ENCODE results near the gene NEK10.

DNA sequence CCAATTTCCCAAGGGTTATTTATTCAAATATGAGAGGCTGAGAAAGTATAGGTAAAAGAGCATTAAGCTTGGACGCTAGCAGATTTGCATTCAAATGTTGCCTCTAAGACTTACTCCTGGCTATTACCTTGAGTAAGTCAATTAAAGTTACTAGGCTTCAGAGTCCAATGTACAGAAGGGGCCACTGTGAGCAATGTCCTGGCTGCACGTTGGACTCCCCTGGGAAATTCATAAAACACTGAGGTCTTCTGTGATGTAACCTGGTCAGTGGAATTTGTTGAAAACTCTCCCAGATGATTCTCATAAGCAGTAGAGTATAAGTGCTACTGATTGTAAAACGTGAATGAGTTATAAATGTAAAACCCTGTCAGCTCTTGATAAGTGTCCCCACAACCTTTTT lies 295.3 kb downstream of the NEK10 start:
- TF ChIP-seq, protein P1, sequence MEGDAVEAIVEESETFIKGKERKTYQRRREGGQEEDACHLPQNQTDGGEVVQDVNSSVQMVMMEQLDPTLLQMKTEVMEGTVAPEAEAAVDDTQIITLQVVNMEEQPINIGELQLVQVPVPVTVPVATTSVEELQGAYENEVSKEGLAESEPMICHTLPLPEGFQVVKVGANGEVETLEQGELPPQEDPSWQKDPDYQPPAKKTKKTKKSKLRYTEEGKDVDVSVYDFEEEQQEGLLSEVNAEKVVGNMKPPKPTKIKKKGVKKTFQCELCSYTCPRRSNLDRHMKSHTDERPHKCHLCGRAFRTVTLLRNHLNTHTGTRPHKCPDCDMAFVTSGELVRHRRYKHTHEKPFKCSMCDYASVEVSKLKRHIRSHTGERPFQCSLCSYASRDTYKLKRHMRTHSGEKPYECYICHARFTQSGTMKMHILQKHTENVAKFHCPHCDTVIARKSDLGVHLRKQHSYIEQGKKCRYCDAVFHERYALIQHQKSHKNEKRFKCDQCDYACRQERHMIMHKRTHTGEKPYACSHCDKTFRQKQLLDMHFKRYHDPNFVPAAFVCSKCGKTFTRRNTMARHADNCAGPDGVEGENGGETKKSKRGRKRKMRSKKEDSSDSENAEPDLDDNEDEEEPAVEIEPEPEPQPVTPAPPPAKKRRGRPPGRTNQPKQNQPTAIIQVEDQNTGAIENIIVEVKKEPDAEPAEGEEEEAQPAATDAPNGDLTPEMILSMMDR (IDR thresholded peaks at IDR 0.05), result no peak
- no peak for TF ChIP-seq EZH2 (IDR thresholded peaks at IDR 0.05; ENCODE audit: borderline replicate concordance, insufficient read depth, low read depth, low read length, poor library complexity, severe bottlenecking)

Data from B cell (primary cell).